ENCODE measurements around the gene MRPS18A. TPM values are rescaled to one million over a fixed set of nuclear protein-coding genes. Genes with fewer than 3 reads are reported as not detected.

Gene MRPS18A
- total and polyA plus RNA-seq, 2 of the 13 experiments (the other 11 are each of a cell fraction or from before 2014, with no cell fraction given), result 87.8 to 89.1 TPM

DNA sequence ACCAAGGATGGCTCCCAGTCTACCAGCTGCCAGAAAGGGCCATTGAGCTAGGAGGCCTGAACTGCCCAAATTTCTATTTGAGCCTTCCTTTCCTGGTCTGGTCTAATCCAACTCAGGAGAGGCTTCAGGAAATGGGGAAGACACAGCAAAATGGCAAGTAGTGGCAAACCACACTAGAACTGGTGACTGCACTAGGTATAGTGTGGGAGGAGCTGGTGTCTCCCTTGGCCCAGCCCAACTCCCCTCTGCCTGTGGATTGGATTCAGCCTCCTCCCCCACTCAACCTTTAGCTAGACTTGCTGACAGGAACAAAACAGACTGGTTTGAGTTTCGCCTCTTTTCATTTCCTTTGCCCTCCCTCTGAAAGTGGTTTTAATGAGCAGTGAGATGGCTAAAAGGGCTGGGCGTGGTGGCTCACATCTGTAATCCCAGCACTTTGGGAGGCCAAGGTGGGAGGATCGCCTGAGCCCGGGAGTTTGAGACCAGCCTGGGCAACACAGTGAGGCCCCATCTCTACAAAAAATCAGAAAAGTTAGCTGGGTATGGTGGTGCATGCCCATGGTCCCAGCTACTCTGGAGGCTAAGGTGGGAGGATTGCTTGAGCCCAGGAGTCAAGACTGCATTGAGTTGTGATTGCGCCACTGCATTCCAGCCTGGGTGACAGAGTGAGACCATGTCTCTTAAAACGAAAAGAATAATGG lies 17.5 kb downstream of the MRPS18A start (continued):
- TF ChIP-seq, protein P1, sequence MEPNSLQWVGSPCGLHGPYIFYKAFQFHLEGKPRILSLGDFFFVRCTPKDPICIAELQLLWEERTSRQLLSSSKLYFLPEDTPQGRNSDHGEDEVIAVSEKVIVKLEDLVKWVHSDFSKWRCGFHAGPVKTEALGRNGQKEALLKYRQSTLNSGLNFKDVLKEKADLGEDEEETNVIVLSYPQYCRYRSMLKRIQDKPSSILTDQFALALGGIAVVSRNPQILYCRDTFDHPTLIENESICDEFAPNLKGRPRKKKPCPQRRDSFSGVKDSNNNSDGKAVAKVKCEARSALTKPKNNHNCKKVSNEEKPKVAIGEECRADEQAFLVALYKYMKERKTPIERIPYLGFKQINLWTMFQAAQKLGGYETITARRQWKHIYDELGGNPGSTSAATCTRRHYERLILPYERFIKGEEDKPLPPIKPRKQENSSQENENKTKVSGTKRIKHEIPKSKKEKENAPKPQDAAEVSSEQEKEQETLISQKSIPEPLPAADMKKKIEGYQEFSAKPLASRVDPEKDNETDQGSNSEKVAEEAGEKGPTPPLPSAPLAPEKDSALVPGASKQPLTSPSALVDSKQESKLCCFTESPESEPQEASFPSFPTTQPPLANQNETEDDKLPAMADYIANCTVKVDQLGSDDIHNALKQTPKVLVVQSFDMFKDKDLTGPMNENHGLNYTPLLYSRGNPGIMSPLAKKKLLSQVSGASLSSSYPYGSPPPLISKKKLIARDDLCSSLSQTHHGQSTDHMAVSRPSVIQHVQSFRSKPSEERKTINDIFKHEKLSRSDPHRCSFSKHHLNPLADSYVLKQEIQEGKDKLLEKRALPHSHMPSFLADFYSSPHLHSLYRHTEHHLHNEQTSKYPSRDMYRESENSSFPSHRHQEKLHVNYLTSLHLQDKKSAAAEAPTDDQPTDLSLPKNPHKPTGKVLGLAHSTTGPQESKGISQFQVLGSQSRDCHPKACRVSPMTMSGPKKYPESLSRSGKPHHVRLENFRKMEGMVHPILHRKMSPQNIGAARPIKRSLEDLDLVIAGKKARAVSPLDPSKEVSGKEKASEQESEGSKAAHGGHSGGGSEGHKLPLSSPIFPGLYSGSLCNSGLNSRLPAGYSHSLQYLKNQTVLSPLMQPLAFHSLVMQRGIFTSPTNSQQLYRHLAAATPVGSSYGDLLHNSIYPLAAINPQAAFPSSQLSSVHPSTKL (CRISPR knock-in tag; IDR thresholded peaks at IDR 0.05), result no peak
- no peak for TF ChIP-seq ATM (IDR thresholded peaks at IDR 0.05; ENCODE audit: borderline replicate concordance)
- no peak for TF ChIP-seq FLYWCH1 (CRISPR knock-in tag; IDR thresholded peaks at IDR 0.05)
- no peak for TF ChIP-seq ZNF780A (CRISPR knock-in tag; IDR thresholded peaks at IDR 0.05)
- no peak; the same call in 1 of the 2 replicates for TF ChIP-seq ZFX (CRISPR knock-in tag; IDR thresholded peaks at IDR 0.05; ENCODE audit: low read depth)
- TF ChIP-seq CEBPB (IDR thresholded peaks at IDR 0.05; ENCODE audit: borderline replicate concordance, low read depth, low read length), result peak; percentile 66; the same call in 1 of the 2 replicates
- 0 out of 2 replicates have a peak, but pooled peaks have one; percentile 42 for TF ChIP-seq ZFP82 (CRISPR knock-in tag; IDR thresholded peaks at IDR 0.05; ENCODE audit: borderline replicate concordance)
- TF ChIP-seq, protein P2, sequence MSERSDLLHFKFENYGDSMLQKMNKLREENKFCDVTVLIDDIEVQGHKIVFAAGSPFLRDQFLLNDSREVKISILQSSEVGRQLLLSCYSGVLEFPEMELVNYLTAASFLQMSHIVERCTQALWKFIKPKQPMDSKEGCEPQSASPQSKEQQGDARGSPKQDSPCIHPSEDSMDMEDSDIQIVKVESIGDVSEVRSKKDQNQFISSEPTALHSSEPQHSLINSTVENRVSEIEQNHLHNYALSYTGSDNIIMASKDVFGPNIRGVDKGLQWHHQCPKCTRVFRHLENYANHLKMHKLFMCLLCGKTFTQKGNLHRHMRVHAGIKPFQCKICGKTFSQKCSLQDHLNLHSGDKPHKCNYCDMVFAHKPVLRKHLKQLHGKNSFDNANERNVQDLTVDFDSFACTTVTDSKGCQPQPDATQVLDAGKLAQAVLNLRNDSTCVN (CRISPR knock-in tag; IDR thresholded peaks at IDR 0.05; ENCODE audit: borderline replicate concordance), result no peak
- TF ChIP-seq JUND (CRISPR knock-in tag; IDR thresholded peaks at IDR 0.05), result no peak
- TF ChIP-seq, protein P3, sequence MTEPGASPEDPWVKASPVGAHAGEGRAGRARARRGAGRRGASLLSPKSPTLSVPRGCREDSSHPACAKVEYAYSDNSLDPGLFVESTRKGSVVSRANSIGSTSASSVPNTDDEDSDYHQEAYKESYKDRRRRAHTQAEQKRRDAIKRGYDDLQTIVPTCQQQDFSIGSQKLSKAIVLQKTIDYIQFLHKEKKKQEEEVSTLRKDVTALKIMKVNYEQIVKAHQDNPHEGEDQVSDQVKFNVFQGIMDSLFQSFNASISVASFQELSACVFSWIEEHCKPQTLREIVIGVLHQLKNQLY (CRISPR knock-in tag; IDR thresholded peaks at IDR 0.05), result no peak
- TF ChIP-seq POGZ (CRISPR knock-in tag; IDR thresholded peaks at IDR 0.05), result no peak
- TF ChIP-seq, protein P4, sequence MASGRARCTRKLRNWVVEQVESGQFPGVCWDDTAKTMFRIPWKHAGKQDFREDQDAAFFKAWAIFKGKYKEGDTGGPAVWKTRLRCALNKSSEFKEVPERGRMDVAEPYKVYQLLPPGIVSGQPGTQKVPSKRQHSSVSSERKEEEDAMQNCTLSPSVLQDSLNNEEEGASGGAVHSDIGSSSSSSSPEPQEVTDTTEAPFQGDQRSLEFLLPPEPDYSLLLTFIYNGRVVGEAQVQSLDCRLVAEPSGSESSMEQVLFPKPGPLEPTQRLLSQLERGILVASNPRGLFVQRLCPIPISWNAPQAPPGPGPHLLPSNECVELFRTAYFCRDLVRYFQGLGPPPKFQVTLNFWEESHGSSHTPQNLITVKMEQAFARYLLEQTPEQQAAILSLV (CRISPR knock-in tag; IDR thresholded peaks at IDR 0.05; ENCODE audit: borderline replicate concordance), result 0 out of 2 replicates have a peak, but pooled peaks have one; percentile 19
- no peak for TF ChIP-seq ZNF552 (CRISPR knock-in tag; IDR thresholded peaks at IDR 0.05; ENCODE audit: borderline replicate concordance)
- no peak for TF ChIP-seq HOXA7 (CRISPR knock-in tag; IDR thresholded peaks at IDR 0.05)
- TF ChIP-seq, protein P5, sequence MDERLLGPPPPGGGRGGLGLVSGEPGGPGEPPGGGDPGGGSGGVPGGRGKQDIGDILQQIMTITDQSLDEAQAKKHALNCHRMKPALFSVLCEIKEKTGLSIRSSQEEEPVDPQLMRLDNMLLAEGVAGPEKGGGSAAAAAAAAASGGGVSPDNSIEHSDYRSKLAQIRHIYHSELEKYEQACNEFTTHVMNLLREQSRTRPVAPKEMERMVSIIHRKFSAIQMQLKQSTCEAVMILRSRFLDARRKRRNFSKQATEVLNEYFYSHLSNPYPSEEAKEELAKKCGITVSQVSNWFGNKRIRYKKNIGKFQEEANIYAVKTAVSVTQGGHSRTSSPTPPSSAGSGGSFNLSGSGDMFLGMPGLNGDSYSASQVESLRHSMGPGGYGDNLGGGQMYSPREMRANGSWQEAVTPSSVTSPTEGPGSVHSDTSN (CRISPR knock-in tag; IDR thresholded peaks at IDR 0.05), result no peak
- TF ChIP-seq HMGA1 (CRISPR knock-in tag; conservative IDR thresholded peaks at IDR 0.05), result no peak
- no peak for TF ChIP-seq MAZ (IDR thresholded peaks at IDR 0.05; ENCODE audit: borderline replicate concordance, low read depth, low read length)
- TF ChIP-seq MAZ (CRISPR knock-in tag; IDR thresholded peaks at IDR 0.05; ENCODE audit: low read depth), result 0 out of 2 replicates have a peak, but pooled peaks have one; percentile 30
- peak; percentile 13; the same call in 1 of the 2 replicates for TF ChIP-seq POLR2AphosphoS5 (IDR thresholded peaks at IDR 0.05; ENCODE audit: low read depth, low read length)
- TF ChIP-seq ZNF180 (CRISPR knock-in tag; IDR thresholded peaks at IDR 0.05; ENCODE audit: borderline replicate concordance, low read depth), result no peak

All from HepG2 (cell line).